Tibial nerve (tissue), 4 donors: ENCODE measurements around the gene PTPN5. TPM values are rescaled to one million over a fixed set of nuclear protein-coding genes. Genes with fewer than 3 reads are reported as not detected.

Experiments used
- DNase-seq, 2 donors: peaks; one replicate each; pipeline ENCODE4 v3.0.0-alpha.2; 2019; ENCODE audit warnings: low spot score in 2 of 2
- H3K27ac ChIP-seq, 4 donors: fragments of 200-600 bp; sonication (generic) in 3 of 4; one replicate each; pipeline ENCODE4 v1.5.1; 2017 to 2019; ENCODE audit warnings: mild to moderate bottlenecking in 1 of 4
- H3K27me3 ChIP-seq, 2 donors: fragments of 200-600 bp; sonication (generic) in 1 of 2; one replicate each; pipeline versions ENCODE4 v1.5.1 to v1.6.0; 2017 to 2019
- H3K36me3 ChIP-seq, 3 donors: fragments of 200-600 bp; sonication (generic); one replicate each; pipeline ENCODE4 v1.5.1; 2018 to 2019
- H3K4me1 ChIP-seq, 4 donors: fragments of 200-600 bp; sonication (generic) in 3 of 4; one replicate each; pipeline ENCODE4 v1.5.1; 2017 to 2019
- H3K4me3 ChIP-seq, 4 donors: fragments of 200-600 bp; sonication (generic) in 3 of 4; one replicate each; pipeline ENCODE4 v1.5.1; 2017 to 2019; ENCODE audit warnings: mild to moderate bottlenecking in 1 of 4, moderate library complexity in 1 of 4
- H3K9me3 ChIP-seq, 4 donors: fragments of 200-600 bp; sonication (generic) in 3 of 4; one replicate each; pipeline ENCODE4 v1.5.1; 2017 to 2019
- EP300 ChIP-seq, 2 donors: sonication (generic); formaldehyde crosslinking; IDR thresholded peaks; one replicate each; pipeline ENCODE4 v1.6.1; 2017; ENCODE audit warnings: antibody characterized with exemption in 2 of 2, mild to moderate bottlenecking in 1 of 2
- POLR2A ChIP-seq, 2 donors: fragments of 450-650 bp; IDR thresholded peaks; one replicate each; pipeline ENCODE4 v1.6.1; 2017; ENCODE audit warnings: antibody characterized with exemption in 2 of 2, mild to moderate bottlenecking in 2 of 2, moderate library complexity in 2 of 2
- WGBS, 2 donors: methylation state at CpG; one replicate each; pipeline ENCODE4 v1.1.5; 2018; 5-methylcytosine and 5-hydroxymethylcytosine counted together
- total RNA-seq, 4 donors: library from RNA; depleted of rRNA; stranded (reverse); fragments of >200 nt; gene quantifications; one replicate each; pipeline ENCODE4 v1.1.0, GENCODE V29; 2016
- TF ChIP-seq, protein P1 (sequence below), 5 experiments: fragments of 200-600 bp in 3 of 5; fragments of 450-650 bp in 2 of 5; sonication (generic) in 3 of 5; IDR thresholded peaks; one replicate each; pipeline ENCODE4 v1.5.1; 2016 to 2019; ENCODE audit warnings: antibody characterized with exemption in 5 of 5, mild to moderate bottlenecking in 3 of 5, moderate library complexity in 2 of 5

Gene PTPN5
- total RNA-seq, 4 donors from 2014 or later, result 1.2 to 18.8 (median 15.1) TPM

- H3K4me1 ChIP-seq, result peaks cover 0 to 15% (median 0%) of the 10 kb centered on the region in 4 donors
- H3K36me3 ChIP-seq, result no peaks in the 10 kb centered on the region
- H3K27ac ChIP-seq, result no peak overlapping the region
- TF ChIP-seq EP300 (IDR thresholded peaks at IDR 0.05) (no peak), POLR2A (IDR thresholded peaks at IDR 0.05) (no peak)
- TF ChIP-seq, protein P1, sequence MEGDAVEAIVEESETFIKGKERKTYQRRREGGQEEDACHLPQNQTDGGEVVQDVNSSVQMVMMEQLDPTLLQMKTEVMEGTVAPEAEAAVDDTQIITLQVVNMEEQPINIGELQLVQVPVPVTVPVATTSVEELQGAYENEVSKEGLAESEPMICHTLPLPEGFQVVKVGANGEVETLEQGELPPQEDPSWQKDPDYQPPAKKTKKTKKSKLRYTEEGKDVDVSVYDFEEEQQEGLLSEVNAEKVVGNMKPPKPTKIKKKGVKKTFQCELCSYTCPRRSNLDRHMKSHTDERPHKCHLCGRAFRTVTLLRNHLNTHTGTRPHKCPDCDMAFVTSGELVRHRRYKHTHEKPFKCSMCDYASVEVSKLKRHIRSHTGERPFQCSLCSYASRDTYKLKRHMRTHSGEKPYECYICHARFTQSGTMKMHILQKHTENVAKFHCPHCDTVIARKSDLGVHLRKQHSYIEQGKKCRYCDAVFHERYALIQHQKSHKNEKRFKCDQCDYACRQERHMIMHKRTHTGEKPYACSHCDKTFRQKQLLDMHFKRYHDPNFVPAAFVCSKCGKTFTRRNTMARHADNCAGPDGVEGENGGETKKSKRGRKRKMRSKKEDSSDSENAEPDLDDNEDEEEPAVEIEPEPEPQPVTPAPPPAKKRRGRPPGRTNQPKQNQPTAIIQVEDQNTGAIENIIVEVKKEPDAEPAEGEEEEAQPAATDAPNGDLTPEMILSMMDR (IDR thresholded peaks at IDR 0.05), result no peak
- H3K9me3 ChIP-seq, result no peaks in the 10 kb centered on the region
- H3K27me3 ChIP-seq, result no peaks in the 10 kb centered on the region
- no peak for DNase-seq
- 81 to 83% methylated on average over 11 of the region's 11 CpGs for WGBS, 2 donors
- H3K4me3 ChIP-seq, result no peak overlapping the region
Observed at GRCh38 chr11:18761741-18762140, 29.9 kb downstream of the PTPN5 start.

DNA sequence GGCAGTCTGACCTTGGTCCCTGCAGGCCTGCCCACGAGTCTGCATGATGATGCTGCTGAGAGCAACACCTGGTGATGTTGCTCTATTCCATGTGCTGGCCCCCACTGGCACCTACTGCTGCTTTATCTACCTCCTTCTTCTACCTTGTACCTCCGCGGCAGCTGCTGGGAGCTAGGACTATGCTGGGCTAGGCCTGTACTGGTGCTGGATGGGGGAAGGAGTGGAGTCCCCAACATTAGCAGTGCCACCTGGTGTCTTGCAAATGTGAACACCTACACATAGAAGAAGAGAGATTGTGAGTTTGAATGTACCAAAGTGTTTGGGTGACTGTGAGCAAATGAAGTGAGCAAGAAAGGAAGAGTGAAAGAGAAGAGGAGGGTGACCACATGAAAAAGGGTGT, 30.5 kb downstream of the PTPN5 start:
- H3K9me3 ChIP-seq, result no peaks in the 10 kb centered on the region
- TF ChIP-seq EP300 (IDR thresholded peaks at IDR 0.05) (no peak), POLR2A (IDR thresholded peaks at IDR 0.05) (no peak)
- TF ChIP-seq, protein P1 (IDR thresholded peaks at IDR 0.05), result no peak
- no peaks in the 10 kb centered on the region for H3K36me3 ChIP-seq
- H3K4me3 ChIP-seq, result no peak overlapping the region
- peaks cover 0 to 15% (median 0%) of the 10 kb centered on the region in 4 donors for H3K4me1 ChIP-seq
- no peaks in the 10 kb centered on the region for H3K27me3 ChIP-seq
- 85% methylated on average over 3 of the region's 3 CpGs for WGBS, 2 donors
- DNase-seq, result no peak
- H3K27ac ChIP-seq, result no peak overlapping the region

- 48 to 56% methylated on average over 3 of the region's 3 CpGs for WGBS, 2 donors
- no peaks in the 10 kb centered on the region for H3K36me3 ChIP-seq
- no peak for DNase-seq
- no peak overlapping the region for H3K27ac ChIP-seq
- H3K4me3 ChIP-seq, result no peak overlapping the region
- no peaks in the 10 kb centered on the region for H3K9me3 ChIP-seq
- TF ChIP-seq EP300 (IDR thresholded peaks at IDR 0.05) (no peak), POLR2A (IDR thresholded peaks at IDR 0.05) (no peak)
- peaks cover 0 to 11% (median 0%) of the 10 kb centered on the region in 4 donors for H3K4me1 ChIP-seq
- no peaks in the 10 kb centered on the region for H3K27me3 ChIP-seq
Observed at GRCh38 chr11:18757811-18758210, 33.8 kb downstream of the PTPN5 start.

DNA sequence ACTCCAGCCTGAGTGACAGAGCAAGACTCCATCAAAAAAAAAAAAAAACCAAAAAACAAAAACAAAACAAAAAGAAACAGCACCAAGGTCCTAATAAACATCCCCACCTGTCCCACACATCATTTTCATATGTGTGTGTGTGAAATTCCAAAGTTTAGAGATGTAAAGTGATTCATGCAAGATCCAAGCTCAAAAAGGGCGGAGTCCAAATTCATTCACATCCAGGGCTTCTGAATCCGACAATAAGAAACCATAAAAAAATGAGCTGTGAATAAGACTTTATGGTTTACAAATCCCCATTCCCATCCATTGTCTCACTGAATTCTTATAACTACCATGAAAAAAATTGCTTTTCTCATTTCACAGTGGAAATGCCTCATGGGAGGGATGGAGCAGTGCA, 34.7 kb downstream of the PTPN5 start:
- no peak overlapping the region for H3K27ac ChIP-seq
- no peak for DNase-seq
- H3K9me3 ChIP-seq, result no peaks in the 10 kb centered on the region
- no peaks in the 10 kb centered on the region for H3K27me3 ChIP-seq
- 79 to 88% methylated on average over 2 of the region's 2 CpGs for WGBS, 2 donors
- TF ChIP-seq EP300 (IDR thresholded peaks at IDR 0.05), result no peak
- TF ChIP-seq, protein P1 (IDR thresholded peaks at IDR 0.05), result no peak
- TF ChIP-seq POLR2A (IDR thresholded peaks at IDR 0.05), result no peak
- H3K4me3 ChIP-seq, result no peak overlapping the region
- H3K4me1 ChIP-seq, result peaks cover 0 to 20% (median 0%) of the 10 kb centered on the region in 4 donors
- H3K36me3 ChIP-seq, result no peaks in the 10 kb centered on the region

- Histone ChIP-seq H3K4me1 (peaks cover 0 to 31% (median 3%) of the 10 kb centered on the region in 4 donors), H3K27ac (no peak overlapping the region), H3K27me3 (no peaks in the 10 kb centered on the region), H3K9me3 (no peaks in the 10 kb centered on the region), H3K36me3 (no peaks in the 10 kb centered on the region), H3K4me3 (no peak overlapping the region)
- 35 to 46% methylated on average over 4 to 5 of the region's 5 CpGs for WGBS, 2 donors
- DNase-seq, result no peak
- no peak for TF ChIP-seq POLR2A (IDR thresholded peaks at IDR 0.05)
- TF ChIP-seq EP300 (IDR thresholded peaks at IDR 0.05), result no peak
- TF ChIP-seq, protein P1 (IDR thresholded peaks at IDR 0.05), result no peak
Observed at GRCh38 chr11:18754308-18754707, 37.3 kb downstream of the PTPN5 start.

DNA sequence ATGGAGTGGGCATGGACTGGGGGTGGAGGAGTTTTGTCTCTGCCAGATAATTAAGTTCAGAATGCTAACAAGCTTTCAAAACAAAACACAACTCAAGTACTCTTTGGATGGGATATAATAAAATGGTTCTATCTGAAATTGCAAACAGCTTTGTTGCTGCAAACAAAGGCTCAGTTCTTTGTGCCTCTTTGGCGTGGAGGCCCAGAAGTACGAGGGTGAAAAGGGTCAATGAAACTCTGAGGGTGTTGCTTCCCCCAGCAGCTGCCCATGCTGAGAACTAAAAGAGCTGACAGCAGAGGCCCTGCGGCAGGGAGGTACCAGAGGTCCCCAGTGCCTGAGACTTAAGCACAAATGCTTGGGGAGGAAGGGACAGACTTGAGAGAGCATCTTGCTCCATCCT, 39.1 kb downstream of the PTPN5 start:
- no peak for DNase-seq
- Histone ChIP-seq H3K4me3 (no peak overlapping the region), H3K27me3 (no peaks in the 10 kb centered on the region), H3K9me3 (no peaks in the 10 kb centered on the region), H3K36me3 (no peaks in the 10 kb centered on the region), H3K4me1 (peaks cover 0 to 29% (median 3%) of the 10 kb centered on the region in 4 donors), H3K27ac (no peak overlapping the region)
- WGBS, 2 donors, result 23 to 24% methylated on average over 3 of the region's 3 CpGs
- no peak for TF ChIP-seq EP300 (IDR thresholded peaks at IDR 0.05)
- no peak for TF ChIP-seq POLR2A (IDR thresholded peaks at IDR 0.05)
- TF ChIP-seq, protein P1 (IDR thresholded peaks at IDR 0.05), result no peak
